ENCODE data around the gene ZMIZ1.

Gene ZMIZ1

DNA sequence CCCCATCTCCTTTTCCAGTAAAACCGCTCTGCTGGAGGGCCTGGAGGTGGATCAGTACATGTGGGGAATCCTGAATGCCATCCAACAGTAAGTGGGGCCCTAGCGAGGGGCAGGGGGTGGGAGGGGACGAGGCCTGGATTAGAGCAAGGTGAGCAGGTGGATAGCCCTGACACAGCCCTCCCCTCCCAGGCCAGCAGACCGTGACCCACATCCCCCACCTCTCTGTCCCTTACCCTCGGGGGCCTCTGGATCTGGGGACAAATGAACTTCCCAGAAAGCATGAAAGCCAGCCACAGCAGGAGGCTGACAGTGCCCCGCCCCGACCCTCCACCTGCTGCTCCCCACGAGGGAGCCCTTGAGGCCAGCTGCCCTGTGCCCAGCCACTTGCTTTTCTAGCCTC lies 236.7 kb downstream of the ZMIZ1 start:
- DNase-seq (ENCODE audit: low read depth in 2 of 2), result no peak

DNA sequence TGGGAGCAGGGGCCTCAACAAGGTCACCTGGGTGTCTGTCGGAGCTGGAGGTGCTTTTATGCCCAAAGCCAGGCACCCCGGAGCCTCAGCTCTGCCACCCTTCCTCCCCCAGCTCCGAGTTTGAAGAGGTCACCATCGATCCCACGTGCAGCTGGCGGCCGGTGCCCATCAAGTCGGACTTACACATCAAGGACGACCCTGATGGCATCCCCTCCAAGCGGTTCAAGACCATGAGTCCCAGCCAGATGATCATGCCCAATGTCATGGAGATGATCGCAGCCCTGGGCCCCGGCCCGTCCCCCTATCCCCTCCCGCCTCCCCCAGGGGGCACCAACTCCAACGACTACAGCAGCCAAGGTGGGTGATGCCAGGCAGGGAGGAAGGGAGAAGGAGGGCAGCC lies 237.2 kb downstream of the ZMIZ1 start:
- no peak for DNase-seq (ENCODE audit: low read depth in 2 of 2)

GRCh38 chr10:79306644-79307220 lies 238.0 kb downstream of the ZMIZ1 start:
- no peak for DNase-seq (ENCODE audit: low read depth in 2 of 2)

DNA sequence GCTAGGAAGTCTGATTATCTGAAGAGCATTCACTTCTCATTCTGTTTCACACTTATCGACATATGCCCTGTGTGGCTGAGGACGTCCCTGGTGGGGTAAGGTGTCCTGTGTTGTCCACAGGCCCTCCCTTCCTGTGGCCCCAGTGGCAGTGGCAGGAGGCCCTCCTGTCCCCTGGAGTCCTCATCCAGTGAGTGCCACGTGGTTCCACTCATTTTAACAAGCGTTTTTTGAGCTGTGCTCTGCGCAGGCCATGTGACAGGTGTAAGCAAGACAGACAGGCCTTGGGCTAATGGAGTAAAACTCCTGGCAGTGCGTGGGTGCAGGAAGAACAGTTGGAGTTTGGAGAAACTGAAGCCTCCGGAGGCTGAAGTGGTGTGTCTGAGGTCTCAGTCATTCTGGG lies 239.2 kb downstream of the ZMIZ1 start:
- no peak for DNase-seq (ENCODE audit: low read depth in 2 of 2)

- DNase-seq (ENCODE audit: low read depth in 2 of 2), result no peak
These were observed 240.4 kb downstream of the ZMIZ1 start for GRCh38 chr10:79308969-79309665.

DNA sequence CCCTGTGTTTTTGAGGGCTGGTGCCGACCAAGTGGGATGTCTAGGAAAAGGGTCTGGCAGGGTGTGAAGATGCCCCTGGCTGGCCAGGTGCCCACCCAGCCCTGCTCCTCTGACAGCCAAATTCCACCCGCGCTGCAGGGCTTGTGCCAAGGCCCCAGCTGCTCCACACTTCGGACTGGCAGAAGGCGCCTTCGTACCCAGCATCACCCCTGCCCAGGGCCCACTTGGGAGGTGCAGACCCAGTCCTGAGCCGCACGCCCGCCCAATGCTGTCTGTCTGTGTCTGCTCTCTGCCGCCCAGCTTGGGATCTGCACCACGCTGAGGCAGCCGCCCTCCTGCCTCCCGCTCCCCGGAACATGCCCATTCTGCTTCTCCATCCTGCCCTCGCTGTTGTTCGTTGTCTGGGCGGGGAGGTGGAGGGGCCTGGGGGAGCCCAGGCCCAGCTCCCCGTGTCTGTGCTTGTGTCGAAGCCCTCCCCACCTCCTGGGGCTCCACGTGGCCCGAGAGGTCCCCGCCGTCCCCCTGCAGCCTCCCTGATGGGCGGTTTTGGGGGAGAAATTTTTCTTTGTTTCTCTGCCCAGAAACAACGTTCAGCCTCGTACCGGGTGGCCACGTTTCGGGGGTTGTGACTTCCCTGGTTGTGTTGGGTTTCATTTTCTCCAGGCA lies 241.6 kb downstream of the ZMIZ1 start:
- DNase-seq (ENCODE audit: low read depth in 2 of 2), result no peak

GRCh38 chr10:79310911-79311573 lies 242.3 kb downstream of the ZMIZ1 start:
- no peak for DNase-seq (ENCODE audit: low read depth in 2 of 2)

- DNase-seq (ENCODE audit: low read depth in 2 of 2), result no peak
These were observed 243.0 kb downstream of the ZMIZ1 start for GRCh38 chr10:79311581-79312407.

GRCh38 chr10:79312601-79313187 lies 243.9 kb downstream of the ZMIZ1 start:
- no peak for DNase-seq (ENCODE audit: low read depth in 2 of 2)

DNA sequence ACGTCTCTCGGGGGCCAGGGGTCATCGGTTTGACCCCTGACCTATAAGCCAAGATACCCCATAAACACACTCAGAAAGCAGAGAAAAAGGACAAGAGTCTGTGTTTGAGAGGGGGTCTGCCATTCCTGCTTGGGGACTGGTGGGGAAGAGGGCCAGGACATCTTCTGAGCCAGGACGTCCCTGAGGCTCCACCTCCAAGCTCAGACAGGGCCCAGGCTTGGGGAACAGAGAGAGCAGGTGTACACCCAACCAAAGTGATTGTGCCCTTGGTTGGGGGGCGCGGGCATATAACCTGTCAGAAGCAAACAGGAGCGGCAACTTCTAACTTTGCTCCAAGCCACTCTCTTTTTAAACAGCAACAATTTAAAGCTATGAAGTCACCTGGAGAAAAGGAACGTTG lies 244.6 kb downstream of the ZMIZ1 start:
- no peak for DNase-seq (ENCODE audit: low read depth in 2 of 2)

DNA sequence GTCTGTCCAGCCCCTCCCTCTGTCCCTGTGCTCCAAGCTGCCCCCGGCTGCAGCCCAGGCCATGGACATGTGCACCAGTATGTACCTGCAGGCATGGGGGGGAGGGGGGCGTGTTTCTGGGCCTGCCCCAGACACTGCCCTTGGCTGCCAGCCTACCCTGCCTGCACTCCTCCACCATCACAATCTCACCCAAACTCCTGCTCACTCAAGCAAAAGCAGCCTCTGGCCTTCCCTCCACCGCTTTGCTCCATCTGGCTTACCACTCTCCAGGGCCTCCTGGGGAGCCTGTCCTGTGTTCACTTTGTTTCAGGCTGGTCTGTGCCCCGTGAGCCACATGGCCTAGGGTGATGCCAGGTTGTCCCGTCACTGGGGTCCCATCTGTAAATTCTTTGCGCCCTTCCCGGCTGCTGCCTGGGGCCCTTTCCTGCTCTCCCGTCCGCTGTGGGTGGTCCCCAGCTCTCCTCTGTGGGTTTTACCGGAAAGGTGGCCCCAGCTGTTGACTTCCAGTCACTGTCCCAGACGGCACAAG lies 245.2 kb downstream of the ZMIZ1 start:
- DNase-seq (ENCODE audit: low read depth in 2 of 2), result no peak

DNA sequence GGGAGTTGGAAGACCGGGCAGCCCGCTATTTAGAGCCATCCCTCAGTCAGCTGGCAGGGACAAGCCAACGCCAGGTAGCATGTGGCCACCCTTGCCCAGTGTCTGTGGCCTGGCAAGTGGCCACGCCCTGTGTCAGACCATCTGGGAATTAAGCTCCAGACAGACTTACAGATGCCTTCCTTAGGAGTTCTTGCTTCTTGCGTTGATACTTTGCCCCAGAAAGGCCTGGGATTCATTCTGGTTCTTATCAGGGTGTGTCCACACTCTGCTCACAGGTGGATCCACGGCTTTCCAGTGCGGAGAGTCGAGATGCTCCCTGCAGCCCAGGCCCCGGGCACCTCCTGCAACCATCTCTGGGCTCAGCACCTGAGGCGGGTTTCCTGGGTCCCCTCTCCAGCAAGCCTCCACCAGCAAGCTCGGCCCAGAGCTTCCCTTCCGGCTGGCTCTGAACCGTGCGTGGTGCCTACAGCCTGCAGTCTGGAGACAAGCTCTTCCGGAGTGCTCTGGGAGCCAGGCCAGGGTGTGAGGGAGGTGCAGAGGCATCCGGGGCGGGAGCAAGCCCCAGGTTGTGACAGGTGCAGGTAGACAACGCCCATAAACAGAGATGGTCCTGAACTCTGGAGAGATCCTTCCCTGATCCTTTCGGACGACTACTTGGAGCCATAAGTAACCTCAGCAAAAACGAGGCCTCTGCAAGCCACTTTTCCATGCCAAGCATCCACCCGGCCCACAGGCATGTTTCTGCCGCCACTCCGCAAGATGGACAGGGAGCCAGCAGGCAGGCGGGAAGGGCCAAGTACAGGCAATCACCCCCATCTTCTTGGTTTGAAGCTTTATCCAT lies 246.2 kb downstream of the ZMIZ1 start:
- DNase-seq (ENCODE audit: low read depth in 2 of 2), result no peak

- no peak for DNase-seq (ENCODE audit: low read depth in 2 of 2)
These were observed 246.8 kb downstream of the ZMIZ1 start for GRCh38 chr10:79315602-79315920.

DNA sequence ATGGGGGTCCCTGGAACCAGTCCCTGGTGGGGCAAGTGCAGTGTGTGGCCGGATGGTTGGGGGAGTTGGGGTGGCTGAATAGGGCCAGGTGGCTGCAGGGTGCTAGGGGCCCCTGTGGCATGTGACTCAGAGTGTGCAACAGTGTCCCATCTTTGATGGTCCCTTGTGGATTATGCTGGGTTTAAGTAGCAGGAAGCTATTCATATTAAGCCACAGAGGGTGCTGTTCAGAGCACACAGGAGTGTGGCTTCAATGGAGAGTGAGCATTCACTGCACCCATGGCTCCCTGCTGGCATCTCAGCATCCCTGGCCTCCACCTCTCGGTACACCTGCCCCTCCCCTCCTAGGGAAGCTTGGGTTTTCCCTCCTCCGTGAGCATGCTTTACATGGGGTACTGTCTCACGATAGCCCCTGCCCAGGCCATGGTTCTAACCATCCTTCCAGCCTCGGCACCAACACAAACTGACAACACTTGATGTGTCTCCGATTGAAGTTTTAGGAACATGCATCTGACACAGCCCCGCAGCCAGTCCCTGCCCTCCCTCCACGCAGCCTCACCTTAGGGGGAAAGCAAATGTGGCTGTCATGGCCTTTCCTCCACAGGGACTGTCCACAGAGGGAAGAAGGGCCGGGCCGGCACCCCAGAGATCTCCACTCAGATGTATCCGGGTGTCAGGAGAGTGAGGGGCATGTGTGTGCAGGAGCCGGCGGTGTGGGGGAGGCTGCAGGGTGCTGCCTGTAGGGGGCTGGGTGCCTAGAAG lies 248.1 kb downstream of the ZMIZ1 start:
- no peak for DNase-seq (ENCODE audit: low read depth in 2 of 2)

DNA sequence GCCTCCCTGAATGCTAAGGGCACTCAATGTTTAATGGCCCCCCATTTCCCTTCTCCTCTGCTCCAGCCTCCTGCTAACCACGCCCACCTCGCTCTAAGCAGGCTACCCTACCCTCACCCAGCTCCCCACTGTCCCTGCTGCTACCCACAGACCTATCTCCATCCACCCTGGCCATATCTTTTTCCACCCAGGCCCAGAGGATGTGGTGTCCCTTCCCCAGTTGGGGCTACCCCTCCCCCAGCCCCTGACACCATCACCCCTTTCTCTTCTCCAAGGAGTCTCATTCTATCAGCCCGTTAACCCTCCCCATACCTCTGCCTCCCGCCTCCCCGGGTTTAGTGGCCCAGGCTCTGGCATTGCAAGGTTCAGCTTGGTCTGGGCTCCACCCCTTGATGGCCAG lies 249.6 kb downstream of the ZMIZ1 start:
- DNase-seq (ENCODE audit: low read depth in 2 of 2), result no peak

GRCh38 chr10:79319115-79319771 lies 250.5 kb downstream of the ZMIZ1 start:
- no peak for DNase-seq (ENCODE audit: low read depth in 2 of 2)

DNA sequence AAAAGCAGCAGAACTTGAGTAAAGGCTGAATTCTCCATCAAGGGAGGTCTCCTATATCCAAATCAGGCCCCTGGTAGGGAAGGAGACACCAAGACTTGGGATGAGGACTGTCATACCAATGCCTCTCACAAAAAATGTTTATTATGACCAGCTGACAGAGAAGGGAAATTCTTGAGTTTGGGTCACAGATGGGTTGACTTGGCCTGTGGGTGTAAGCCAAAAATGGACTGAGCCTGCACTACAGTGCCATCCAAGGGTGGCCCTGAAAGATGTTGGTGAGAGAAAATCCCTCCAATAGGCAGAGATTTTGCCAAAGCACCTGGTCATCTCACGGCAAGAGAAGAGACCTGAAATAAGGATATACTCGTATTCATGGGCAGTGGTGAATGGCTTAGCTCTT lies 251.6 kb downstream of the ZMIZ1 start:
- DNase-seq (ENCODE audit: low read depth in 2 of 2), result no peak

DNA sequence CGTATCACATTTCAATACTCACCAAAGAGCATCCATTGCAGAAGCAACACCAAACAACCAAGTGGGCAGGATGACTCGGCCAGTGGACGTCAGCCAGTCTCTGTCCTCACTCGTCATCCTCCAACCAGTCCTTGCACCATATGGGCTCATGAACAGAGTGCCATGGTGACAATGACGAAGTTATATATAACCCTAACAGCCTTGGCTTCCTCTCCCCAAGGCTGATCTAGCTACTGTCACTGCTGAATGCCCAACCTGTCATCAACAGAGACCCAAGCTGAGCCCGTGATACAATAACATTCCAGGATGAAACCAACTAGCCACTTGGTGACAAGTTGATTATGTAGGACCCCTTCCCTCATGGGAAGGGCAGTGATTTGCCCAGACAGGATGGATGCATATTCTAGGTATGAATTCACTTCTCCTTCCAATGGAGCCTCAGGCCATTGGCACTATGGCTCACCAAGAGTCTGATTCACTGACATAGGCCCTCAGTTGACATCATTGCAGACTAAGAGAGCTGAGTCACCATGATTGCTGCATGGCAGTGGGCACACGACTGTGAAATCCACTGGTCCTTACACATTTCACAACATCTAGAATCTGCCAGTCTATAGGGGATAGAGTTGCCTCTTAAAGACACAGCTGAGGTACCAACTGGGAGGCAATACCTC lies 252.2 kb downstream of the ZMIZ1 start:
- peak in 1 of 2 donors; percentile 40 for DNase-seq (ENCODE audit: low read depth in 2 of 2)

DNA sequence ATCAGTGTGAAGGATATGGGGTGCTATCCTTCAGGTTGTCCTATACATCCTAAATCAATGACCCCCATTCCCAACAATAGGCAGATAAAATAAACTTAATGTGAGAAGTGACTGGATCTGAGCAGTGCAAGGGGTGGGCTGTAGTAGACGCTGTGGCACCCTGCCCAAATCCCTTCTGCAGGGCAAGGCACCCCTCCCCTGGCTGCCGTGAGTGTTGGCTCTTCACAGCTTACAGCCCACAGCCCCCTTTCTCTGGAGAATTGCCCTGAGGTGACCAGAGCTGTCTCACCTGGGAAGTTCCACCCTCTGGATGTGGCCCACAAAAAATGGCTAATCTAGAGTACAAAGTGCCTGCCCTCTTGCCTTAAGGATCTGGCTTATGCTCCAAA lies 252.7 kb downstream of the ZMIZ1 start:
- no peak for DNase-seq (ENCODE audit: low read depth in 2 of 2)
